HL-60 (cell line): ENCODE data around the gene DOCK2.

Experiments used
- DNase-seq, 2 experiments: peaks; one replicate each; pipeline ENCODE4 v3.0.0-alpha.2; 2010 to 2020; ENCODE audit warnings: low read depth in 1 of 2, low spot score in 1 of 2
- H3K27ac ChIP-seq: fragments of 250-450 bp; sonication (Bioruptor Pico); replicated peaks from 2 replicates; pipeline ENCODE4 v1.5.1; 2020; ENCODE audit warnings: mild to moderate bottlenecking, moderate library complexity
- H3K27me3 ChIP-seq: fragments of 250-450 bp; sonication (Bioruptor Pico); 2 replicates; pipeline ENCODE4 v1.5.1; 2021; ENCODE audit warnings: mild to moderate bottlenecking, moderate library complexity; ENCODE audit not compliant: insufficient read depth, poor library complexity, severe bottlenecking
- H3K4me3 ChIP-seq: replicated peaks from 2 replicates; pipeline ENCODE4 v1.5.1; 2011; ENCODE audit warnings: mild to moderate bottlenecking, control low read depth, low read length; ENCODE audit not compliant: insufficient read depth
- CTCF ChIP-seq: IDR thresholded peaks from one replicate; pipeline ENCODE4 v1.5.1; 2011; ENCODE audit warnings: low read length, control low read depth, inconsistent platforms; ENCODE audit not compliant: insufficient read depth
- GABPA ChIP-seq: IDR thresholded peaks from 2 replicates; pipeline ENCODE4 v1.6.1; 2012; ENCODE audit warnings: low read depth
- POLR2AphosphoS5 ChIP-seq: IDR thresholded peaks from 2 replicates; pipeline ENCODE4 v1.6.1; 2012; ENCODE audit warnings: low read depth
- REST ChIP-seq: IDR thresholded peaks from 2 replicates; pipeline ENCODE4 v1.6.1; 2012; ENCODE audit warnings: low read depth; ENCODE audit not compliant: insufficient replicate concordance
- SPI1 ChIP-seq: IDR thresholded peaks from 2 replicates; pipeline ENCODE4 v1.6.1; 2012; ENCODE audit warnings: low read depth, mild to moderate bottlenecking, borderline replicate concordance

The DOCK2 gene

GRCh38 chr5:170008376-170008775, 371.3 kb downstream of the DOCK2 start:
- TF ChIP-seq REST (no peak), SPI1 (no peak), GABPA (no peak), POLR2AphosphoS5 (no peak), CTCF (no peak)
- no peak overlapping the region for H3K27ac ChIP-seq
- DNase-seq: no peak
- no peak overlapping the region for H3K4me3 ChIP-seq
- no peaks in the 10 kb centered on the region for H3K27me3 ChIP-seq

- H3K27me3 ChIP-seq: no peaks in the 10 kb centered on the region
- H3K4me3 ChIP-seq: no peak overlapping the region
- H3K27ac ChIP-seq: no peak overlapping the region
- TF ChIP-seq POLR2AphosphoS5 (no peak), CTCF (no peak), SPI1 (no peak), GABPA (no peak), REST (no peak)
- no peak for DNase-seq
These were observed 373.5 kb downstream of the DOCK2 start for GRCh38 chr5:170010595-170010994.

GRCh38 chr5:170011751-170012150, 374.7 kb downstream of the DOCK2 start:
- TF ChIP-seq POLR2AphosphoS5 (no peak), CTCF (no peak), REST (no peak), SPI1 (no peak), GABPA (no peak)
- no peak overlapping the region for H3K4me3 ChIP-seq
- no peak for DNase-seq
- no peak overlapping the region for H3K27ac ChIP-seq
- no peaks in the 10 kb centered on the region for H3K27me3 ChIP-seq
